NT2/D1 (cell line): ENCODE measurements around the gene ERLIN1.

ENCODE experiments used
- DNase-seq: peaks from one replicate; pipeline ENCODE4 v3.0.0-alpha.2; 2011; ENCODE audit warnings: low read depth, low spot score
- H3K27me3 ChIP-seq: 2 replicates; pipeline ENCODE4 v1.6.0; 2011; ENCODE audit warnings: mild to moderate bottlenecking; ENCODE audit not compliant: insufficient read length, insufficient read depth
- H3K36me3 ChIP-seq: 2 replicates; pipeline ENCODE4 v1.6.1; 2011; ENCODE audit warnings: mild to moderate bottlenecking, low read length, mixed read lengths; ENCODE audit not compliant: insufficient read depth, insufficient read length
- H3K4me1 ChIP-seq: 2 replicates; pipeline ENCODE4 v1.5.1; 2011; ENCODE audit not compliant: insufficient read depth, insufficient read length
- H3K4me3 ChIP-seq: 2 replicates; pipeline ENCODE4 v1.5.1; 2011; ENCODE audit warnings: low read depth; ENCODE audit not compliant: insufficient read length
- H3K9ac ChIP-seq: 2 replicates; pipeline ENCODE4 v1.6.0; 2011; ENCODE audit warnings: low read depth; ENCODE audit not compliant: insufficient read length
- H3K9me3 ChIP-seq: 2 replicates; pipeline ENCODE4 v1.5.1; 2011; ENCODE audit warnings: mild to moderate bottlenecking, low read length; ENCODE audit not compliant: insufficient read depth
- SUZ12 ChIP-seq: IDR thresholded peaks from 2 replicates; pipeline ENCODE4 v1.6.1; 2011; ENCODE audit not compliant: insufficient read length, insufficient read depth; ENCODE audit errors: extremely low read depth
- YY1 ChIP-seq: IDR thresholded peaks from 2 replicates; pipeline ENCODE4 v1.6.1; 2011; ENCODE audit not compliant: insufficient read length, insufficient read depth
- ZNF274 ChIP-seq: IDR thresholded peaks from 2 replicates; pipeline ENCODE4 v1.6.1; 2011; ENCODE audit warnings: mild to moderate bottlenecking, low read depth, low read length

Gene ERLIN1

DNA sequence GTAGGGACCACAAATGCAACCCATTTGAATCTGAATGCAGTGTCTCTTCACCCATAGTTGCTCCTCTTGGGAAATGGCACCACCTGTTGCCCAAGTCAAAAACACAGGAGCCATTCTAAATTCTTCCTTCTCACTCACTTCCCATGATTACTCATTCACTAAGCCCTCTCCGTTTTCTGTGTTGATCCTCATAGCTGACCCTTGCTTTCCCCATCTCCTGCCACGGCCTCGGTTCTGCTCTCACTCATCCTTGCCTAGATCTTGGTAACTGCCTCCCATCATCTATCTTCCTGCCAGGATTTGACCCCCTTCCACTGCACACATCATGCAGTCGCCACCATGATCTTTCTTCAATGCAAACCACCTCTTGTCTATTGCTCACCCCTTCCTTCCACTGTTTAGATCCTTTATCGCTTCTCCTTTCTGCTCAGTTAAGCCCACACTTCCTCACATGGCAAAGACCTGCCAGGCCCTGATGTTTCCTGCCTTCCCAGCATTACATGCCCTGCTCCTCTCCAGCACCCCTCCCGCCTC lies 85.1 kb downstream of the ERLIN1 start:
- H3K4me1 ChIP-seq, result no peaks in the 10 kb centered on the region
- H3K27me3 ChIP-seq, result no peaks in the 10 kb centered on the region
- no peak overlapping the region for H3K4me3 ChIP-seq
- DNase-seq, result peak; percentile 3
- no peak for TF ChIP-seq SUZ12
- TF ChIP-seq YY1, result no peak
- TF ChIP-seq ZNF274, result no peak
- no peaks in the 10 kb centered on the region for H3K9me3 ChIP-seq
- H3K9ac ChIP-seq, result no peak overlapping the region
- H3K36me3 ChIP-seq, result no peaks in the 10 kb centered on the region
